Left ventricle myocardium inferior (tissue), 1 donor: ENCODE data around the gene TMEM141. TPM values are rescaled to one million over a fixed set of nuclear protein-coding genes. Genes with fewer than 3 reads are reported as not detected.
A peak's percentile ranks its signal among the peaks of the same experiment; 100 is the strongest.

Experiments used
- DNase-seq: peaks from one replicate; pipeline ENCODE4 v3.0.0-alpha.2; 2020
- H3K27ac ChIP-seq: fragments of 200-600 bp; replicated peaks from 2 replicates; pipeline ENCODE4 v1.8.0; 2021
- H3K27me3 ChIP-seq: fragments of 200-600 bp; 2 replicates; pipeline ENCODE4 v1.8.0; 2021; ENCODE audit warnings: low read depth
- H3K36me3 ChIP-seq: fragments of 200-600 bp; 2 replicates; pipeline ENCODE4 v1.8.0; 2021
- H3K4me1 ChIP-seq: fragments of 200-600 bp; 2 replicates; pipeline ENCODE4 v1.8.0; 2021
- H3K4me3 ChIP-seq: fragments of 200-600 bp; 2 replicates; pipeline ENCODE4 v1.8.0; 2021; ENCODE audit warnings: mild to moderate bottlenecking, moderate library complexity
- H3K9me3 ChIP-seq: fragments of 200-600 bp; replicated peaks from 2 replicates; pipeline ENCODE4 v1.8.0; 2021
- intact Hi-C: fragments of 100-400 bp; cut with micrococcal nuclease; formaldehyde crosslinking; loops from one replicate; pipeline ENCODE4 v1.11.0; 2022
- total RNA-seq: library from RNA; stranded (reverse); fragmentation: NEBNext Ultra II Directional; extraction: Animal tissue kit (Norgen Biotek cat#: 25700); gene quantifications from one replicate; pipeline ENCODE4 v1.2.1, GENCODE V29; 2021
- TF ChIP-seq, protein P1 (sequence below): fragments of 200-600 bp; IDR thresholded peaks from 2 replicates; pipeline ENCODE4 v1.8.0; 2021; ENCODE audit warnings: antibody characterized with exemption, mild to moderate bottlenecking, borderline replicate concordance
- donor health status: DM: no; HTN: yes; CAD: no; lungs with severe emphysema.

Gene TMEM141
- total RNA-seq, 1 donor from 2014 or later = 71.4 TPM

- Histone ChIP-seq H3K9me3 (no peaks in the 10 kb centered on the region), H3K4me3 (no peak overlapping the region), H3K27ac (no peak overlapping the region), H3K4me1 (peaks cover 52% of the 10 kb centered on the region), H3K36me3 (no peaks in the 10 kb centered on the region), H3K27me3 (peaks cover 36% of the 10 kb centered on the region)
- TF ChIP-seq, protein P1, sequence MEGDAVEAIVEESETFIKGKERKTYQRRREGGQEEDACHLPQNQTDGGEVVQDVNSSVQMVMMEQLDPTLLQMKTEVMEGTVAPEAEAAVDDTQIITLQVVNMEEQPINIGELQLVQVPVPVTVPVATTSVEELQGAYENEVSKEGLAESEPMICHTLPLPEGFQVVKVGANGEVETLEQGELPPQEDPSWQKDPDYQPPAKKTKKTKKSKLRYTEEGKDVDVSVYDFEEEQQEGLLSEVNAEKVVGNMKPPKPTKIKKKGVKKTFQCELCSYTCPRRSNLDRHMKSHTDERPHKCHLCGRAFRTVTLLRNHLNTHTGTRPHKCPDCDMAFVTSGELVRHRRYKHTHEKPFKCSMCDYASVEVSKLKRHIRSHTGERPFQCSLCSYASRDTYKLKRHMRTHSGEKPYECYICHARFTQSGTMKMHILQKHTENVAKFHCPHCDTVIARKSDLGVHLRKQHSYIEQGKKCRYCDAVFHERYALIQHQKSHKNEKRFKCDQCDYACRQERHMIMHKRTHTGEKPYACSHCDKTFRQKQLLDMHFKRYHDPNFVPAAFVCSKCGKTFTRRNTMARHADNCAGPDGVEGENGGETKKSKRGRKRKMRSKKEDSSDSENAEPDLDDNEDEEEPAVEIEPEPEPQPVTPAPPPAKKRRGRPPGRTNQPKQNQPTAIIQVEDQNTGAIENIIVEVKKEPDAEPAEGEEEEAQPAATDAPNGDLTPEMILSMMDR = no peak
- intact Hi-C loops = no loop called here
- DNase-seq = no peak
These were observed 12.7 kb downstream of the TMEM141 start for GRCh38 chr9:136803551-136804508.

DNA sequence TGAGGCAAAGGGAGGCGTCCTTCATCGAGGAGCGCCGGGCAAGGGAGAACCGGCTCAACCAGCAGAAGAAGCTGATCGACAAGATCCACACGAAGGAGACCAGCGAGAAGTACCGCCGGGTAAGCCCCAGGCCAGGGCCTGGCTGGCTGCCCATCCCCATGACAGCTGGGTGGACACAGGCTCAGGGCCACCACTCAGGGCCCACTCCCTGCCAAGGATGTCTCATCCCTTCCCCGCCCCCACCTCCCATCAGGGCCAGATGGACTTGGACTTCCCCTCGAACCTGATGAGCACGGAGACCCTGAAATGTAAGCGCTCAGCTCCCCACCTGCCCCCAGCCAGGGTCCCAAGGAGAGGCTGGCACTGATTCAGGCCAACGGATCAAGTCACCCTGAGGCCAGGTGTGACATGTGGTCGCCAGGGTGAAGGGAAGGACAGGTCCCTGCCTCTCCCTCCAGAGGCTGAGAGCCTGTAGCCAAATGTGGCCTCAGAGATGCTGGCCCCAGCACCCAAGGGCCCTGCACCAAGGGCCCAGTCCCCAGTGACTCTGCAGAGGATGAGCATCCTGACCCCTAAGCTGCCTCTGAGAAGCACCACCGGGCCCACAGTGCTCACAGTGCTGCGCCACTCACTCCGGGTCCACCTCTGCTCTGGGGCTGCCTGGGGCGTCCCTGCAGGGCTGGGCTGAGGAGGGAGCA, 13.5 kb downstream of the TMEM141 start:
- Histone ChIP-seq H3K9me3 (no peaks in the 10 kb centered on the region), H3K4me1 (peaks cover 53% of the 10 kb centered on the region), H3K27me3 (peaks cover 27% of the 10 kb centered on the region), H3K36me3 (no peaks in the 10 kb centered on the region), H3K27ac (no peak overlapping the region), H3K4me3 (no peak overlapping the region)
- TF ChIP-seq, protein P1 = no peak
- intact Hi-C loops = no loop called here
- no peak for DNase-seq

- peaks cover 22% of the 10 kb centered on the region for H3K27me3 ChIP-seq
- H3K4me1 ChIP-seq = peaks cover 53% of the 10 kb centered on the region
- no peak overlapping the region for H3K4me3 ChIP-seq
- TF ChIP-seq, protein P1 = no peak
- no peak for DNase-seq
- no peak overlapping the region for H3K27ac ChIP-seq
- no peaks in the 10 kb centered on the region for H3K36me3 ChIP-seq
- intact Hi-C loops = no loop called here
- no peaks in the 10 kb centered on the region for H3K9me3 ChIP-seq
These were observed 14.1 kb downstream of the TMEM141 start for GRCh38 chr9:136805207-136805740.

DNA sequence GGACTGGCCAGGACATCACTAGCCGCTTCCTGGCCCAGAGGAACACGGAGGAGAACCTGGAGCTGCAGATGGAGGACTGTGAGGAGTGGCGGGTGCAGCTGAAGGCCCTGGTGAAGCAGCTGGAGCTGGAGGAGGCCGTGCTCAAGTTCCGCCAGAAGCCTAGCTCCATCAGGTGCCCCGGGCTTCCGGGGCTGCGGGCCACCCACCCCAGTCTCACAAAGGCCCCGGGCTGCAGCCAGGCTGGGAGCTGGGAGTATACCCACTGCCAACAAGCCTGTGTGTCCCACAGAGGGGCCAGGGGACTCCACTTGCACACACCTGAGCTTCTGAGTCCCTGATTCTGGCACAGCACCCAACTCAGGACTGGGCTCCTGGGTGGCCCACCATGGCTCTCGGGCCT, 14.9 kb downstream of the TMEM141 start:
- Histone ChIP-seq H3K9me3 (no peaks in the 10 kb centered on the region), H3K36me3 (peaks cover 7% of the 10 kb centered on the region), H3K4me1 (peaks cover 53% of the 10 kb centered on the region), H3K4me3 (no peak overlapping the region), H3K27me3 (peaks cover 14% of the 10 kb centered on the region), H3K27ac (no peak overlapping the region)
- intact Hi-C loops = no loop called here
- TF ChIP-seq, protein P1 = no peak
- peak; percentile 13 for DNase-seq

DNA sequence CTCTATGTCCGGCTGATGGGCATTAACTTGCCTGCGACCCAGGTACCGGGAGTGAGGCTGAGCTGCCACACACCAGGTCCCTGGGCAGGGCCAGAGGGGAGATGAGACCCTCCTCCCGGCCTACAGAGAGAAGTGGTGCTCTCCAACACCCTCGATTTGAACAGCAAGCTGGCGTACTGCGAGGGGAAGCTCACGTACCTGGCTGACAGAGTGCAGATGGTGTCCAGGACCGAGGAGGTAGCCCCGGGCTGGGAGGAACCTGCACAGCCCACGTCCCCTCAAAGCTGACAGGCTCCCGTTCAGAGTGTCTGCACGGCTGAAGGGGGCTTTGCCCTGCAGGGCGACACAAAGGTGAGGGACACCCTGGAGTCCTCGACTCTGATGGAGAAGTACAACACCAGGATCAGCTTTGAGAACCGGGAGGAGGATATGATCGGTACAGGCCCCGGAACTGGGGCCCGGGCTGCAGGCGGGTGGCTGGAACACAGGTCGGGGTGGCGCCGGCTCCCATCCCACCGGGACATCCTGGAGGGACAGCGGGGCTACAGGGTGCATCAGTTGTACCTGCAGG, 15.6 kb downstream of the TMEM141 start:
- no peak for DNase-seq
- intact Hi-C loops = no loop called here
- H3K27me3 ChIP-seq = peaks cover 8% of the 10 kb centered on the region
- peaks cover 53% of the 10 kb centered on the region for H3K4me1 ChIP-seq
- H3K27ac ChIP-seq = peak overlapping the region; percentile 92
- TF ChIP-seq, protein P1 = no peak
- H3K9me3 ChIP-seq = no peaks in the 10 kb centered on the region
- peaks cover 7% of the 10 kb centered on the region for H3K36me3 ChIP-seq
- peak overlapping the region; percentile 98 for H3K4me3 ChIP-seq
